GM20000 (cell line): Measurements from ENCODE around the gene ACAN.

Experiments
- DNase-seq: peaks from one replicate; pipeline ENCODE4 v3.0.0; 2012; ENCODE audit warnings: low spot score
- TF ChIP-seq, protein P1 (sequence below): IDR thresholded peaks from 2 replicates; pipeline ENCODE4 v1.5.1; 2012; ENCODE audit warnings: mild to moderate bottlenecking, control low read depth; ENCODE audit errors: extremely low read depth, missing control alignments

Gene ACAN

DNA sequence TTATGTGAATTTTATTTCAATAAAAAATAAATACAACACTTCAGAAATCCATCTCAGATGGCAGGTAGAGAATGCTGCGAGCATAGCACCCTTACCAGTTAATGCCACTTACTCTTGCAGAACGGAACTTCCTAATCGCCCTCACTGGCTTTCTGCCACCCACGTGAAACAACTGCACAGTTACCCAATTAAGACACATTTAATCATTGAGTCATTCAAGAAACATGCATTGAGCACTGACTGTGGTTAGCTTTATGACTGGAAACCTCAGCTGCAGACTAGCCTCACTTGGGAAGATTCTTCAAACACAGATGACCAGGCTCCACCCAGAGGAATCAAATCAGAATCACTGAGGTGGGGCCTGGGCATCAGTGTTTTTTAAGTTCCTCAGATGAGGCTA lies 115.5 kb downstream of the ACAN start:
- TF ChIP-seq, protein P1, sequence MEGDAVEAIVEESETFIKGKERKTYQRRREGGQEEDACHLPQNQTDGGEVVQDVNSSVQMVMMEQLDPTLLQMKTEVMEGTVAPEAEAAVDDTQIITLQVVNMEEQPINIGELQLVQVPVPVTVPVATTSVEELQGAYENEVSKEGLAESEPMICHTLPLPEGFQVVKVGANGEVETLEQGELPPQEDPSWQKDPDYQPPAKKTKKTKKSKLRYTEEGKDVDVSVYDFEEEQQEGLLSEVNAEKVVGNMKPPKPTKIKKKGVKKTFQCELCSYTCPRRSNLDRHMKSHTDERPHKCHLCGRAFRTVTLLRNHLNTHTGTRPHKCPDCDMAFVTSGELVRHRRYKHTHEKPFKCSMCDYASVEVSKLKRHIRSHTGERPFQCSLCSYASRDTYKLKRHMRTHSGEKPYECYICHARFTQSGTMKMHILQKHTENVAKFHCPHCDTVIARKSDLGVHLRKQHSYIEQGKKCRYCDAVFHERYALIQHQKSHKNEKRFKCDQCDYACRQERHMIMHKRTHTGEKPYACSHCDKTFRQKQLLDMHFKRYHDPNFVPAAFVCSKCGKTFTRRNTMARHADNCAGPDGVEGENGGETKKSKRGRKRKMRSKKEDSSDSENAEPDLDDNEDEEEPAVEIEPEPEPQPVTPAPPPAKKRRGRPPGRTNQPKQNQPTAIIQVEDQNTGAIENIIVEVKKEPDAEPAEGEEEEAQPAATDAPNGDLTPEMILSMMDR: no peak
- DNase-seq: peak; percentile 18

DNA sequence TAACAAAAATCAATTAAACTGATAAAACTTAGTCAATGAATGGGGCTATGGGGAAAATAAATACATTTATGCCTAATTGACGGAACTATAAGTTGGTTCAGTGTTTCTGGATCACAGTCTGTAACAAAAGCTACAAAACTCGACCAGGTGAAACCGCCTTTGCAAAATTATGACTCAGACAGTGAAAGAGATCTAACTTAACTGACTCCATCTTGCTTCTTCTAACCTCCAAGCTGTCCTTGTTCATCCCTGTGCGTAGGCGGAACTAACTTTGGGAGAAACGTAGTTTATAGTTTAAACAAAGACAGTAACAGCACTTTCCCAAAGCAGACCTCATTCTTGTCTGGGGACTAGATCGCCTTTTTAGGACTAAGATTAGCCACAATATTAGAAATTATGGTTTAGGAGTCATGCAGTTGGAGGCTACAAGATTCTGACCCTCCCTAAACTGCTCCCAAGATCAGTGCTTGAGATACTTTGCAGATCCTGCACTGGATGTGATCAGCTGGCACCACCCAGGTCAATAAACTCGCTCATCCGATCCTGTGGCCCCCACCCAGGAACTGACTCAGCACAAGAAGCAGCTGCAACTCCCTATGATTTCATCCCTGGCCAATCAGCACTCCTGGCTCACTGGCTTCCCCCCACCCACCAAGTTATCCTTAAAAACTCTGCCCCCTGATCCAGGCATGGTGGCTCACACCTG lies 117.1 kb downstream of the ACAN start:
- TF ChIP-seq, protein P1: no peak
- DNase-seq: peak; percentile 1

DNA sequence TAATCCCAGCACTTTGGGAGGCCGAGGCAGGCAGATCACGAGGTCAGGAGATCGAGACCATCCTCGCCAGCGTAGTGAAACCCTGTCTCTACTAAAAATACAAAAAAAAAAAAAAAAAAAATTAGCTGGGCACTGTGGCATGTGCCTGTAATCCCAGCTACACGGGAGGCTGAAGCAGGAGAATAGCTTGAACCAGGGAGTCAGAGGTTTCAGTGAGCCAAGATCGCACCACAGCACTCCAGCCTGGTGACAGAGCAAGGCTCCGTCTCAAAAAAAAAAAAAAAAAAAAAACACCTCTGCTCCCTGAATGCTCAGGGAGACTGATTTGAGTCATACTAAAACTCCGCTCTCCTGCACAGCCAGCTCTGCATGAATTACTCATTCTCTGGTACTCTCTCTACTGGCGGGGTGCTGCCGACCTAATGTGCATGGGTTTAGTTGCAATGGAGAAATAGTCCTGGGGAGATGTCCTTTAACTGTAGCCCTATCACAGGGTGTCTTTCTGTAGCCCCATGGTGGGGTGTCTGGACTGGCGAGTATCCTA lies 117.7 kb downstream of the ACAN start:
- peak; percentile 22 for DNase-seq
